GM18873 (cell line): Measurements from ENCODE around the gene RHBG.

Experiments
- ATAC-seq: cut with Tn5 transposase; IDR thresholded peaks from one replicate; pipeline ENCODE4 v1.9.1; 2021; ENCODE audit warnings: mild to moderate bottlenecking, moderate library complexity, moderate number of reproducible peaks; ENCODE audit not compliant: unreplicated experiment, low FRiP score

RHBG gene

DNA sequence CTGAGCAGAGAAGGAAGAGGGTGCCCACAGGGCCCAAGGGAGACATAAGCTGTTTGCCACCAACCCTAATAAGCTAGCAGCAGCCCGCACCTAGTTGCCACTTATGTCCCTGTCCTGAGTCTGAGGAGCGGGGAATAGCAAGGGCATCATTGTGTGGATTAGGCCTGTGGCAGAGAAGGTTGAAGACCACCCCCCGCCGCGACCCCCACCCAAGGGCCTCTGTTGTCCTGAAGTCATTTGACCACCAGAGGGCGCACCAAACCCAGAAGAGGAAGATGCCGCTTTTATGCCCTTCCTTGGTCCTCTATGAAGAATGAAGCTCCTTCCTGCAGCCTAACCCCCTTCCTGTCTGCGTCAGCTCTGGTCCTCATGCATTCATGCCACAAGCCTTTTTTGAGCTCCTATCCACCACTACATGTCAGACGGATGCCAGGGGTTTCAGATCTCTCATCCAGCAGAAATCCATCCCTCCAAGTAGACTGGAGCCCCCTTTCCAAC, 16.6 kb downstream of the RHBG start:
- no peak for ATAC-seq

DNA sequence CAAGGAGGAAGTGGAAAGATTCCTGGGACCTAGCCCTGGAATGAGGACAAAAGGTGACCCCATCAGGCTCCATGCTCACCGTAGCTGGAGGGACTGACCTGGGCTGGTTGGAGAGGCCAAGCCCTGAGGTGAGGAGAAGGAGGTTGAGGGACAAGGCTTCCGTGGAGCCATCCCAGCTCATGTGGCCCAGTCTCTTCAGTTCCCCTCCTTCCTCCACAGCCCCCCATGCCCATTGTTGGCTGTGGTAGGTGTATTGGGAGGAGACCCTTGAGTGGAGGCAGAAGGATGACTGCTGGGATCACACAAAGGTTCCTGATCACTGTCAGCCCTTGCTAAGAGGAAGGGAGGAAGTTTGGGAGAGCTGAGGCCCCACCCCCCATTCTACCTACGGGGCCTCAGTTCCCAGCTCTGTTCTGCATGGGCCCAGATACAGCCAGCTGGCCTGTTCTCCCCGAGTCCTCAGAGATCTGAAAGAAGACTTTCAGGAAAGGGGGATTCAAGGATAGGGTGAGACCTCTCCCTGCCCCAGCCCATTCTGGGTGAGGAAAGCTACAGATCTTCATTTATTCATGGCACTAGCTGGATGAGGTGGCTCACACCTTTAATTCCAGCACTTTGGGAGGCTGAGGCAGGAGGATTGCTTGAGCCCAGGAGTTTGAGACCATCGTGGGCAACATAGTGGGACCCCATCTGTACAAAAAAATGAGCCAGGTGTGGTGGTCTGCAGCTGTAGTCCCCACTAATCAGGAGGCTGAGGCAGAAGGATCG, 17.3 kb downstream of the RHBG start:
- no peak for ATAC-seq

GRCh38 chr1:156386949-156387869, 18.2 kb downstream of the RHBG start:
- ATAC-seq = no peak

GRCh38 chr1:156387870-156388173, 18.8 kb downstream of the RHBG start:
- ATAC-seq = no peak

GRCh38 chr1:156388174-156389137, 19.4 kb downstream of the RHBG start:
- no peak for ATAC-seq

- ATAC-seq = no peak
Measured at GRCh38 chr1:156389311-156389710, 20.3 kb downstream of the RHBG start.

GRCh38 chr1:156390469-156391365, 21.7 kb downstream of the RHBG start:
- no peak for ATAC-seq

- ATAC-seq = no peak
Measured at GRCh38 chr1:156391366-156391677, 22.3 kb downstream of the RHBG start.

DNA sequence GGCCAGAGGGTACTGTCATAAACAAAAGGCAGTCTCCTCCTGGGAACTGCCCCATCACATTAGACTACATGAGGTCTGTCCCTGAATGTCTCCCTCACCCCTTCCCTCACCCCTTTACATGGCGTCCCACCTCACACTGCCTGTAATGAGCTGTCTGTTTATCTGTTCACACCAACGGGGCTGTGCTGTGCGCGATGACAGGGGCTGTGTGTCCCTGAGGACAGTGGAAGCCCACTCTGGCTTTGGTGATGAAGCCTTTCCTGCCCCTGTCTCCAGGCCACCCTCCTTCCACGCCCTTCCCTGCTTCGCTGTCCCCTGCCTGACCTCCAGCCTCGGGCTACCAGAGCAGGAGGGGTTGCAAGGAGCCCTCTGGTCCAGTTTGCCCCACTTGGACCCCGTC, 22.7 kb downstream of the RHBG start:
- ATAC-seq = no peak

DNA sequence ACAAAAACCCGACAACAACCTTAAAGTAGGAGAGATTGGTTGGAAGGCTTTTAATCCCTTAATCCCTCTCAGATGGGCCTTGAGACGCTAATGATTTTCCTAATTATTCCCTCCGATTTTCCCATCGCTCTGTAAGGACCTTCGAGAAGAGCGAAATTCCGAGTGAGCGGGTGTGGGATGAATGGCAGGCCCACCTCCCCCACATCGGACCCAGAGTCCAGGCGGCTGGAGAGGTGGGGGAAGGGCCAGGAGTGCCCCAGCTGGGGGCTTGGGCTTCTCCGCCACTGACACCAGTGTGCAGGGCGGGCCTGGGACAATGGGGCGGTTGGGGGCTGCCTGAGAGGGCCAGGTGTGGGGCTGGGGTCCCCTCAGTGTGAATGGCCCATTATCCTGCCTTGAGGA, 23.4 kb downstream of the RHBG start:
- no peak for ATAC-seq

GRCh38 chr1:156393095-156393494, 24.1 kb downstream of the RHBG start:
- ATAC-seq = no peak

DNA sequence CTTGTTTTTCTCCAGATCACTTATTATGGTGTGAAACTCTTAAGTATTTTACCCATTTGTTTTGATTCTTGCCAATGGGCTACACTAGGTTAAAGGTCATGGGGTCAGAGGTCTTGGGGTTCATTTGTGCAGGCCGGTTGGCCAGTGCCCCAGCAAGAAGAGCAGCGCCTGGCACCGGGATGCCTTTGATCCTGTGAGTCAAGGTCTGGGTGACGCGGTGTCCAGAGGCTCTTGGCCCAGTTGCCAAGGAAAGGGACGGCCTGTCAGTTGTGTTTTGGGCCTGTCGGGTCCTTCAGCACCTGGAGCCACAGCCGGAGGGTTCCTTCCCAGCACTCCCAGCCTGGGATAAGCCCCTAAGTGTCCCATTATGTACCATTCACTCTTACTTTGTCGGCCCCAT, 25.1 kb downstream of the RHBG start:
- ATAC-seq = no peak

DNA sequence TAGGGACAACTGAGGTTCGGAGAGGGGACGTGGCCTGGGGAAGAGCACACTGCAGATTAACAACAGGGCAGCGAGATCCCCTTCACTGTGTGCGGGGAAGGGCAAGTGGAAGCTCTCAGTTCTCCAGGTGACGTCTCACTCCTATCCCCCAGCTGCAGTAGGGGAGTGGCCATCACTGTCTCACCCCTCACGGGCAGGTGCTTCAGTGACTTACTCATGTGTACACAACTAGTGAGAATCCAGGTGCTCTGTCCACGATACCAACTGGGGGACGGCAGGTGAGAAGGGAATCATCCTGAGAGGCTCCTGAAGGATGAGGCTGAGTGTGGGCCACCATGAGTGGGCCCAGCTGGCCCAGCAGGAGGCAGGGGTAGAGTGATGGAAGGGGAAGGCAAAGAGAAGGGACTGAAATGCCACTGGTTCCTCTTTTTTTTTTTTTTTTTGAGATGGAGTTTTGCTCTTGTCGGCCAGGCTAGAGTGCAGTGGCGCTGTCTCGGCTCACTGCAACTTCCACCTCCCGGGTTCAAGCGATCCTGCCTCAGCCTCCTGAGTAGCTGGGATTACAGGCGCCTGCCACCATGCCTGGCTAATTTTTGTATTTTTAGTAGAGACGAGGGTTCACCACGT, 25.9 kb downstream of the RHBG start:
- ATAC-seq = no peak

- no peak for ATAC-seq
Measured at GRCh38 chr1:156399355-156400125, 30.5 kb downstream of the RHBG start.

- no peak for ATAC-seq
Measured at GRCh38 chr1:156400191-156400935, 31.4 kb downstream of the RHBG start.

DNA sequence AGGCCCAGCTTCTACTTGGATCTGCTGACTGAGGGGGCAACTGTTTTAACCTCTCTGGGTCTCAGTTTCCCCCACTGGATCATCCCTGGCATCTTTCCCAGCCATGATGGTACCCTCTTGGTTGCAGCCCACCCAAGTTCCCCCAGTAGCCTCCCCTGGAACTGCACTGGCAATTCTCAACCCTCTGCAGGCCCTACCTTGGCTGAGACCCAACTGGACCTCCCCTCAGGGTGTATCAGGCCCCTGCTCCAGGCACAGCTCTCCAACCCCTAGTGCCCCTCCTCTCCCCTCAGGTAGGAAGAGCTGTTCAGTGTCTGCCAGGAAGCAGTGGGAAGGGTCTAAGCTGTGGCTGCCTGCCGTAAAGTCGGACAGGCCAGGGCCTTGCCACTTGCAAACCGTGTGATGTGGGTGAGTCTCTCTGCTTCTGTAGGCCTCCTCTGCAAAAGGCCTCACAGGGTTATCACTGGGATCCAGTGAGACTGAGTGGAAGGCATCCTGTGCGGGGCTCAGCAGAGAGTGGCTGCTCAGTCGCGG, 32.1 kb downstream of the RHBG start:
- ATAC-seq = no peak

- ATAC-seq = no peak
Measured at GRCh38 chr1:156401681-156402081, 32.7 kb downstream of the RHBG start.
